B cell (primary cell): ENCODE data around the gene ELOF1. TPM values are rescaled to one million over a fixed set of nuclear protein-coding genes. Genes with fewer than 3 reads are reported as not detected.

Experiments used
- ATAC-seq: fragments of 200-7000 bp; cut with Tn5 transposase; one replicate; pipeline ENCODE4 v1.10.0; 2021; ENCODE audit warnings: low read depth, mild to moderate bottlenecking, moderate number of reproducible peaks, moderate library complexity
- CTCF ChIA-PET: fragments of 350-600 bp; sonication (Branson Sonifier 250); formaldehyde crosslinking; loops from one replicate; lab custom pipeline; 2021; ENCODE audit warnings: antibody characterized with exemption, inconsistent platforms; lab: Charles Lee
- POLR2A ChIA-PET: fragments of 350-600 bp; sonication (Branson Sonifier 250); formaldehyde crosslinking; loops from one replicate; lab custom pipeline; 2021; ENCODE audit warnings: antibody characterized with exemption; lab: Charles Lee
- DNase-seq: peaks from one replicate; pipeline ENCODE4 v3.0.0; 2013
- H2AFZ ChIP-seq: 2 replicates; pipeline ENCODE4 v1.6.1; 2012; ENCODE audit warnings: mild to moderate bottlenecking, low read depth, low read length; ENCODE audit not compliant: insufficient read depth, poor library complexity, severe bottlenecking
- H3K27ac ChIP-seq, 2 donors: 1 replicate in 1 of 2; 2 replicates in 1 of 2; pipeline ENCODE4 v1.5.1; 2012 to 2013; ENCODE audit warnings: low read length in 2 of 2, mild to moderate bottlenecking in 2 of 2, moderate library complexity in 1 of 2
- H3K27me3 ChIP-seq, 4 experiments: fragments of 200-600 bp in 1 of 4; sonication (generic) in 1 of 4; replicated peaks in 1 of 4; 1 replicate in 2 of 4; 2 replicates in 2 of 4; pipeline versions ENCODE4 v1.6.1 to v1.7.0; 2013 to 2016; ENCODE audit warnings: low read length in 3 of 4, mild to moderate bottlenecking in 2 of 4, mixed read lengths in 1 of 4, moderate library complexity in 1 of 4; ENCODE audit not compliant: insufficient read depth in 4 of 4, control insufficient read depth in 3 of 4; ENCODE audit errors: control extremely low read depth in 1 of 4
- H3K36me3 ChIP-seq, 2 experiments: replicated peaks in 1 of 2; 1 replicate in 1 of 2; 2 replicates in 1 of 2; pipeline versions ENCODE4 v1.6.1 to v1.7.1; 2013; ENCODE audit warnings: low read length in 1 of 2; ENCODE audit not compliant: insufficient read depth in 2 of 2, control insufficient read depth in 1 of 2; ENCODE audit errors: control extremely low read depth in 1 of 2, extremely low read depth in 1 of 2
- H3K4me1 ChIP-seq, 2 donors: fragments of 200-600 bp in 1 of 2; sonication (generic) in 1 of 2; 1 replicate in 1 of 2; 2 replicates in 1 of 2; pipeline versions ENCODE4 v1.5.1 to v1.6.1; 2013 to 2017; ENCODE audit warnings: low read length in 2 of 2; ENCODE audit not compliant: control insufficient read depth in 2 of 2, insufficient read depth in 2 of 2
- H3K4me2 ChIP-seq: replicated peaks from 2 replicates; pipeline ENCODE3; 2012; ENCODE audit warnings: mild to moderate bottlenecking, low read depth, low read length; ENCODE audit not compliant: poor library complexity, severe bottlenecking
- H3K4me3 ChIP-seq, 5 experiments: fragments of 200-600 bp in 1 of 5; sonication (generic) in 1 of 5; 1 replicate in 3 of 5; 2 replicates in 2 of 5; pipeline versions ENCODE4 v1.5.1 to v1.7.0; 2011 to 2016; ENCODE audit warnings: low read length in 4 of 5, mild to moderate bottlenecking in 4 of 5, low read depth in 2 of 5, control low read depth in 1 of 5, moderate library complexity in 1 of 5; ENCODE audit not compliant: insufficient read depth in 1 of 5; ENCODE audit errors: control extremely low read depth in 1 of 5, extremely low read depth in 1 of 5
- H3K79me2 ChIP-seq: fragments of 200-600 bp; sonication (generic); one replicate; pipeline ENCODE4 v1.6.0; 2016; ENCODE audit warnings: low read length; ENCODE audit not compliant: control insufficient read depth, insufficient read depth
- H3K9ac ChIP-seq: fragments of 200-600 bp; sonication (generic); 2 replicates; pipeline ENCODE4 v1.6.1; 2017; ENCODE audit warnings: mild to moderate bottlenecking, low read length, moderate library complexity
- H3K9me3 ChIP-seq, 3 donors: one replicate each; pipeline versions ENCODE4 v1.6.1 to v1.7.1; 2013; ENCODE audit warnings: low read length in 2 of 3; ENCODE audit not compliant: control insufficient read depth in 2 of 3, insufficient read depth in 1 of 3; ENCODE audit errors: control extremely low read depth in 1 of 3
- H4K20me1 ChIP-seq: 2 replicates; pipeline ENCODE4 v1.6.0; 2012; ENCODE audit warnings: mild to moderate bottlenecking, low read length; ENCODE audit not compliant: insufficient read depth, control insufficient read depth, poor library complexity, severe bottlenecking
- H3K27ac Mint-ChIP-seq: one replicate; pipeline ENCODE4 v1.8.0; 2021; ENCODE audit warnings: mixed read lengths
- H3K27me3 Mint-ChIP-seq: one replicate; pipeline ENCODE4 v1.8.0; 2021; ENCODE audit warnings: mixed read lengths
- H3K4me1 Mint-ChIP-seq: one replicate; pipeline ENCODE4 v1.8.0; 2021; ENCODE audit warnings: mixed read lengths
- H3K4me3 Mint-ChIP-seq: one replicate; pipeline ENCODE4 v1.8.0; 2021; ENCODE audit warnings: mixed read lengths
- H3K9me3 Mint-ChIP-seq: one replicate; pipeline ENCODE4 v1.8.0; 2022; ENCODE audit warnings: mixed read lengths; ENCODE audit not compliant: insufficient read depth
- EZH2 ChIP-seq: IDR thresholded peaks from 2 replicates; pipeline ENCODE4 v1.6.1; 2012; ENCODE audit warnings: borderline replicate concordance, low read depth, mild to moderate bottlenecking, moderate library complexity, low read length; ENCODE audit not compliant: insufficient read depth, poor library complexity, severe bottlenecking
- WGBS: methylation state at CpG from one replicate; pipeline ENCODE4 v1.1.5; 2013; ENCODE audit warnings: missing lambda C conversion rate; ENCODE audit not compliant: insufficient coverage; 5-methylcytosine and 5-hydroxymethylcytosine counted together
- intact Hi-C: fragments of 100-400 bp; cut with micrococcal nuclease; formaldehyde crosslinking; loops from one replicate; pipeline ENCODE4 v1.10.0; 2022
- polyA plus RNA-seq: library from polyadenylated mRNA; depleted of rRNA; stranded (reverse); fragments of >200 nt; gene quantifications from 2 replicates; pipeline ENCODE4 v1.2.3, GENCODE V29; 2012
- total RNA-seq, 2 donors: library from RNA; stranded (reverse); fragments of 120-200 nt in 1 of 2; gene quantifications; 1 replicate in 1 of 2; 2 replicates in 1 of 2; pipeline versions ENCODE4 v1.2.3 to v1.2.4, GENCODE V29; 2013 to 2022
- TF ChIP-seq, protein P1 (sequence below): fragments of 200-600 bp; IDR thresholded peaks from one replicate; pipeline ENCODE4 v1.8.0; 2022; ENCODE audit warnings: antibody characterized with exemption, mild to moderate bottlenecking

ELOF1 gene
- total and polyA plus RNA-seq, 2 donors (not counting 1 experiment from before 2014, with no cell fraction given): 69.5 to 76.2 TPM

DNA sequence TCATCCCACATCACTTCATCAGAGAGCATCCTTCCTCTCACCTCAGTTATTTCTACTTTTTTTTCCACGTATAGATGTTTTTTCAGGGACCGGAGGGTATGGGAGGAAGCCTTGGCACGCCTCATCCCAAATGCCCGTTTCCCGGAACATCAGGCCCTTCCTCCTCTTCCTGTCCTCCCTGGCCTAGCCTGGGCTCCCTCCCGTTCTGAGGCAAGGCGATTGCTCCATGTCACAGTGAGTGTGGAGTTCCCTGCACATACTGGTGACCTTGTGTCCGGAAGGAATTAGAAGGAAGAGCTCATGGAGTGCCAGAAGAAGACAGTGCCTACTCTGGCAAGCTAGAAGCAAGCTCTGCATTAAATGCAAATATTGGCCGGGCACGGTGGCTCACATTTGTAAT is 37.1 kb upstream of the ELOF1 start:
- no peaks in the 10 kb centered on the region for H3K36me3 ChIP-seq
- intact Hi-C loops: loop anchor here (2.0 kb wide), 2 partner anchors 67 to 171 kb away; partner anchors contain the start of genes ECSIT and ZNF441
- Mint-ChIP-seq H3K27me3 (no peaks in the 10 kb centered on the region), H3K9me3 (no peaks in the 10 kb centered on the region), H3K4me3 (peak overlapping the region; percentile 95), H3K4me1 (peaks cover 28% of the 10 kb centered on the region), H3K27ac (peak overlapping the region; percentile 56)
- ATAC-seq: no peak
- H3K27ac ChIP-seq: no peak overlapping the region
- no peak for DNase-seq
- peaks cover 14 to 27% of the 10 kb centered on the region in 2 donors for H3K4me1 ChIP-seq
- CTCF ChIA-PET: interaction anchor here (0.6 to 0.8 kb wide), 3 partner anchors 8 to 104 kb away, joined by 3 read pairs; no protein-coding TSS in a partner anchor
- H3K9ac ChIP-seq: no peak overlapping the region
- no peaks in the 10 kb centered on the region for H3K27me3 ChIP-seq
- H4K20me1 ChIP-seq: no peaks in the 10 kb centered on the region
- POLR2A ChIA-PET: interaction anchor here (0.6 kb wide), 1 partner anchor 23 kb away, joined by 3 read pairs; no protein-coding TSS in a partner anchor
- no peak overlapping the region for H3K4me3 ChIP-seq
- H3K79me2 ChIP-seq: peaks cover 30% of the 10 kb centered on the region
- no peaks in the 10 kb centered on the region for H3K9me3 ChIP-seq
- H2AFZ ChIP-seq: no peak overlapping the region
- WGBS: 97% methylated on average over 5 of the region's 10 CpGs
- TF ChIP-seq, protein P1, sequence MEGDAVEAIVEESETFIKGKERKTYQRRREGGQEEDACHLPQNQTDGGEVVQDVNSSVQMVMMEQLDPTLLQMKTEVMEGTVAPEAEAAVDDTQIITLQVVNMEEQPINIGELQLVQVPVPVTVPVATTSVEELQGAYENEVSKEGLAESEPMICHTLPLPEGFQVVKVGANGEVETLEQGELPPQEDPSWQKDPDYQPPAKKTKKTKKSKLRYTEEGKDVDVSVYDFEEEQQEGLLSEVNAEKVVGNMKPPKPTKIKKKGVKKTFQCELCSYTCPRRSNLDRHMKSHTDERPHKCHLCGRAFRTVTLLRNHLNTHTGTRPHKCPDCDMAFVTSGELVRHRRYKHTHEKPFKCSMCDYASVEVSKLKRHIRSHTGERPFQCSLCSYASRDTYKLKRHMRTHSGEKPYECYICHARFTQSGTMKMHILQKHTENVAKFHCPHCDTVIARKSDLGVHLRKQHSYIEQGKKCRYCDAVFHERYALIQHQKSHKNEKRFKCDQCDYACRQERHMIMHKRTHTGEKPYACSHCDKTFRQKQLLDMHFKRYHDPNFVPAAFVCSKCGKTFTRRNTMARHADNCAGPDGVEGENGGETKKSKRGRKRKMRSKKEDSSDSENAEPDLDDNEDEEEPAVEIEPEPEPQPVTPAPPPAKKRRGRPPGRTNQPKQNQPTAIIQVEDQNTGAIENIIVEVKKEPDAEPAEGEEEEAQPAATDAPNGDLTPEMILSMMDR: no peak
- TF ChIP-seq EZH2: no peak
- no peak overlapping the region for H3K4me2 ChIP-seq

DNA sequence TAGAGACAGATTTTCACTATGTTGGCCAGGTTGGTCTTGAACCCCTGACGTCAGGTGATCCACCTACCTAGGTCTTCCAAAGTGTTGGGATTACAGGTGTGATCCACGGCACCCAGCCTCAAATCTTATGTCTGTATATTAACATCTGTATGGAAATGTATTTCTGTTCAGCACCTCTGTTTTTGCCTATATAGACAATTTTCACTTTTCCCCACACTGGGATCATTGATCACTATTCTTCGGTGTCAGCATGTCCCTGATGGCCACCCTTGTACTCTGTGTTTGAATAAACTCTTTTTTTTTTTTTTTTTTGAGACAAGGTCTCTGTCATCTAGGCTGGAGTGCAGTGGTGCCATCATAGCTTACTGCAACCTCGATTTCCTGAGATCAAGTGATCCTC is 35.1 kb upstream of the ELOF1 start:
- Mint-ChIP-seq H3K27me3 (no peaks in the 10 kb centered on the region), H3K27ac (no peak overlapping the region), H3K4me1 (peaks cover 16% of the 10 kb centered on the region), H3K9me3 (no peaks in the 10 kb centered on the region), H3K4me3 (no peak overlapping the region)
- Histone ChIP-seq H3K9me3 (no peaks in the 10 kb centered on the region), H3K27me3 (no peaks in the 10 kb centered on the region), H3K36me3 (no peaks in the 10 kb centered on the region), H2AFZ (no peak overlapping the region), H3K27ac (no peak overlapping the region), H3K4me2 (no peak overlapping the region), H3K79me2 (peaks cover 17% of the 10 kb centered on the region), H3K9ac (no peak overlapping the region), H3K4me1 (peaks cover 6 to 19% of the 10 kb centered on the region in 2 donors), H3K4me3 (no peak overlapping the region), H4K20me1 (no peaks in the 10 kb centered on the region)
- TF ChIP-seq, protein P1: no peak
- TF ChIP-seq EZH2: no peak
- ATAC-seq: no peak
- CTCF ChIA-PET: interaction anchor here (0.7 to 15.6 kb wide), 6 partner anchors 20 to 289 kb away, joined by 3 to 289 read pairs (median 4); partner anchors contain the start of gene ELOF1
- POLR2A ChIA-PET: interaction anchor here (0.6 to 1.8 kb wide), 2 partner anchors 15 to 28 kb away, joined by 4 to 5 read pairs; no protein-coding TSS in a partner anchor
- intact Hi-C loops: no loop called here
- DNase-seq: no peak
- WGBS: no CpG with 5 or more reads among the region's 4 CpGs
